Common myeloid progenitor, CD34-positive (primary cell): ENCODE measurements around the gene ZNF532.

Experiments
- CTCF ChIA-PET: fragments of 350-600 bp; sonication (Branson Sonifier 250); formaldehyde crosslinking; loops from one replicate; lab custom pipeline; 2021; ENCODE audit warnings: antibody characterized with exemption; lab: Charles Lee
- POLR2A ChIA-PET: fragments of 350-600 bp; sonication (Branson Sonifier 250); formaldehyde crosslinking; loops from one replicate; lab custom pipeline; 2021; ENCODE audit warnings: antibody characterized with exemption; lab: Charles Lee
- DNase-seq, 3 donors: peaks; one replicate each; pipeline versions ENCODE4 v3.0.0 to v3.0.0-alpha.2; 2013
- H3K27ac ChIP-seq, 2 experiments: 1 replicate in 1 of 2; 2 replicates in 1 of 2; pipeline ENCODE4 v1.7.0; 2013; ENCODE audit warnings: inconsistent platforms in 2 of 2, low read length in 2 of 2, mild to moderate bottlenecking in 2 of 2, low read depth in 1 of 2, moderate library complexity in 1 of 2; ENCODE audit not compliant: severe bottlenecking in 2 of 2, insufficient read depth in 1 of 2, poor library complexity in 1 of 2
- H3K27me3 ChIP-seq, 5 experiments: replicated peaks in 2 of 5; 1 replicate in 3 of 5; 2 replicates in 2 of 5; pipeline versions ENCODE4 v1.6.1 to v1.7.0; 2013; ENCODE audit warnings: low read length in 4 of 5, mild to moderate bottlenecking in 2 of 5, moderate library complexity in 2 of 5, inconsistent platforms in 1 of 5; ENCODE audit not compliant: insufficient read depth in 5 of 5, control insufficient read depth in 4 of 5
- H3K36me3 ChIP-seq, 4 experiments: 1 replicate in 2 of 4; 2 replicates in 2 of 4; pipeline versions ENCODE4 v1.6.1 to v1.7.0; 2013; ENCODE audit warnings: low read length in 3 of 4, control low read depth in 1 of 4, mild to moderate bottlenecking in 1 of 4; ENCODE audit not compliant: control insufficient read depth in 4 of 4, insufficient read depth in 4 of 4
- H3K4me1 ChIP-seq, 4 experiments: 1 replicate in 3 of 4; 2 replicates in 1 of 4; pipeline versions ENCODE4 v1.6.1 to v1.7.1; 2013; ENCODE audit warnings: low read length in 3 of 4, mild to moderate bottlenecking in 3 of 4, control low read depth in 1 of 4, inconsistent platforms in 1 of 4, moderate library complexity in 1 of 4; ENCODE audit not compliant: control insufficient read depth in 4 of 4, insufficient read depth in 4 of 4; ENCODE audit errors: control extremely low read depth in 1 of 4
- H3K4me3 ChIP-seq, 7 experiments: 1 replicate in 4 of 7; 2 replicates in 3 of 7; pipeline versions ENCODE4 v1.5.1 to v1.7.0; 2013; ENCODE audit warnings: mild to moderate bottlenecking in 7 of 7, low read length in 6 of 7, moderate library complexity in 6 of 7, inconsistent platforms in 2 of 7, low read depth in 2 of 7, control low read depth in 1 of 7; ENCODE audit not compliant: insufficient read depth in 4 of 7, control insufficient read depth in 1 of 7; ENCODE audit errors: extremely low read depth in 1 of 7
- H3K9me3 ChIP-seq, 5 experiments: 1 replicate in 4 of 5; 2 replicates in 1 of 5; pipeline versions ENCODE4 v1.6.1 to v1.7.1; 2013; ENCODE audit warnings: low read length in 4 of 5, mild to moderate bottlenecking in 2 of 5, inconsistent platforms in 1 of 5, low read depth in 1 of 5, moderate library complexity in 1 of 5; ENCODE audit not compliant: control insufficient read depth in 4 of 5, insufficient read depth in 2 of 5; ENCODE audit errors: control extremely low read depth in 1 of 5
- WGBS: methylation state at CpG from one replicate; pipeline ENCODE4 v1.1.5; 2013; ENCODE audit not compliant: insufficient coverage; 5-methylcytosine and 5-hydroxymethylcytosine counted together

The ZNF532 gene

GRCh38 chr18:59008302-59008974 lies 143.8 kb downstream of the ZNF532 start:
- Histone ChIP-seq H3K27me3 (no peaks in the 10 kb centered on the region), H3K4me1 (no peaks in the 10 kb centered on the region), H3K4me3 (no peak overlapping the region), H3K27ac (no peak overlapping the region), H3K36me3 (no peaks in the 10 kb centered on the region), H3K9me3 (no peaks in the 10 kb centered on the region)
- no peak for DNase-seq
- CTCF ChIA-PET: interaction anchor here (1.5 kb wide), 1 partner anchor 15 kb away, joined by 3 read pairs; no protein-coding TSS in a partner anchor
- POLR2A ChIA-PET: no interaction called here
- 100% methylated on average over 7 of the region's 13 CpGs for WGBS

- no peak for DNase-seq
- Histone ChIP-seq H3K9me3 (no peaks in the 10 kb centered on the region), H3K27me3 (no peaks in the 10 kb centered on the region), H3K4me3 (no peak overlapping the region), H3K36me3 (no peaks in the 10 kb centered on the region), H3K4me1 (no peaks in the 10 kb centered on the region), H3K27ac (no peak overlapping the region)
- ChIA-PET POLR2A (no interaction called here), CTCF (interaction anchor here (0.7 kb wide), 1 partner anchor 229 kb away, joined by 3 read pairs; no protein-coding TSS in a partner anchor)
- no CpG with 5 or more reads among the region's 1 CpG for WGBS
Observed at GRCh38 chr18:59009846-59010245, 145.2 kb downstream of the ZNF532 start.

- H3K4me3 ChIP-seq: no peak overlapping the region
- no peaks in the 10 kb centered on the region for H3K36me3 ChIP-seq
- ChIA-PET POLR2A (no interaction called here), CTCF (interaction anchor here (1.0 kb wide), 1 partner anchor 10 kb away, joined by 3 read pairs; no protein-coding TSS in a partner anchor)
- DNase-seq: no peak
- no peaks in the 10 kb centered on the region for H3K4me1 ChIP-seq
- H3K27ac ChIP-seq: no peak overlapping the region
- peaks cover 0 to 2% (median 0%) of the 10 kb centered on the region in 5 experiments for H3K9me3 ChIP-seq
- 96% methylated on average over 4 of the region's 4 CpGs for WGBS
- H3K27me3 ChIP-seq: no peaks in the 10 kb centered on the region
Observed at GRCh38 chr18:59011289-59011688, 146.6 kb downstream of the ZNF532 start.

- ChIA-PET CTCF (interaction anchor here (0.7 kb wide), 1 partner anchor 1419 kb away, joined by 3 read pairs; no protein-coding TSS in a partner anchor), POLR2A (no interaction called here)
- WGBS: 100% methylated on average over 3 of the region's 5 CpGs
- no peak overlapping the region for H3K27ac ChIP-seq
- no peaks in the 10 kb centered on the region for H3K36me3 ChIP-seq
- no peak overlapping the region for H3K4me3 ChIP-seq
- no peaks in the 10 kb centered on the region for H3K4me1 ChIP-seq
- H3K9me3 ChIP-seq: peaks cover 0 to 5% (median 0%) of the 10 kb centered on the region in 5 experiments
- no peaks in the 10 kb centered on the region for H3K27me3 ChIP-seq
- DNase-seq: no peak
Observed at GRCh38 chr18:59011786-59012185, 147.1 kb downstream of the ZNF532 start.

GRCh38 chr18:59012815-59013705 lies 148.4 kb downstream of the ZNF532 start:
- no peaks in the 10 kb centered on the region for H3K4me1 ChIP-seq
- H3K36me3 ChIP-seq: no peaks in the 10 kb centered on the region
- peaks cover 0 to 12% (median 3%) of the 10 kb centered on the region in 5 experiments for H3K9me3 ChIP-seq
- no peak overlapping the region for H3K4me3 ChIP-seq
- no peak overlapping the region for H3K27ac ChIP-seq
- no peaks in the 10 kb centered on the region for H3K27me3 ChIP-seq
- no peak for DNase-seq
- ChIA-PET POLR2A (no interaction called here), CTCF (interaction anchor here (1.4 kb wide), 1 partner anchor 19 kb away, joined by 3 read pairs; no protein-coding TSS in a partner anchor)
- 95% methylated on average over 4 of the region's 6 CpGs for WGBS

- ChIA-PET CTCF (interaction anchor here (1.4 kb wide), 1 partner anchor 19 kb away, joined by 3 read pairs; no protein-coding TSS in a partner anchor), POLR2A (no interaction called here)
- no peak for DNase-seq
- H3K27me3 ChIP-seq: no peaks in the 10 kb centered on the region
- 100% methylated on average over 1 of the region's 2 CpGs for WGBS
- no peak overlapping the region for H3K27ac ChIP-seq
- H3K4me1 ChIP-seq: no peaks in the 10 kb centered on the region
- no peaks in the 10 kb centered on the region for H3K36me3 ChIP-seq
- H3K4me3 ChIP-seq: no peak overlapping the region
- H3K9me3 ChIP-seq: peaks cover 0 to 17% (median 5%) of the 10 kb centered on the region in 5 experiments
Observed at GRCh38 chr18:59013744-59014143, 149.1 kb downstream of the ZNF532 start.
